ENCODE results near the gene TNNI2. TPM values are rescaled to one million over a fixed set of nuclear protein-coding genes. Genes with fewer than 3 reads are reported as not detected.

TNNI2 gene
- total RNA-seq, 1 donor from 2014 or later: 0.26 TPM

GRCh38 chr11:1851468-1852180 lies 12.8 kb downstream of the TNNI2 start:
- DNase-seq (ENCODE audit: low read depth) (no peak), FAIRE-seq (no peak)
- H3K36me3 ChIP-seq (ENCODE audit: control insufficient read depth, insufficient read depth, low read length): no peaks in the 10 kb centered on the region
- no peak overlapping the region for H3K4me3 ChIP-seq (ENCODE audit: low read depth, low read length)
- TF ChIP-seq CTCF (IDR thresholded peaks at IDR 0.05; ENCODE audit: insufficient read depth, low read length, severe bottlenecking): no peak
- peaks cover 4% of the 10 kb centered on the region for H3K27me3 ChIP-seq (ENCODE audit: control insufficient read depth, insufficient read depth, low read length)

DNA sequence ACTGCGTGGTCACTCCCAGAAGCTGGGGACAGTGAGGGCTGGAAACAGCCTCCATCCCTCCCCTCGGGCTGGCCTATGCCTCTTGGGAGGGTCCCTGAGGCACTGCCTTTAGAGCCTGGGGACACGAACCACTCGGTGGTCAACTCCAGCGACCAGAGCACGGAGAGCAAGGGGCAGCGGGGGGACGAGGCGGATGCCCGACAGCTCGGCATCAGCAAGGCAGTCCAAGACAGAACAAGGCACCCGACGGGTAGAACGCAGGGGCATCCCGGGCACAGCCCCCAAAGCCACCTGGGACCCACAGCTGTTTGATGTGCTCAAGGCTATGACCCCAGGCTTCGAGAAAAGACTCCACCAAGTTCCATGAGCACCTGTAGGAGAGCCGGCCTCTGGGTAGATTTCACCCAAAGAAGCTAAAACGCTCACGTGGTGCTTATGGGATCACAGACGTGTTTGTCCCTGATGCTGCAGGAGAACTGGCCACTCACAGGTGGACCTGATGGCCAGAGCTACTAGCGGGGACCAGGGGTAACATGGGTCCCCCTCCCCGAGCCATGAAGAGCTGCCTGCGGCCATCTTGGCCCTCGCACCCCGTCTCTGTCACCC lies 13.6 kb downstream of the TNNI2 start:
- no peak for TF ChIP-seq CTCF (IDR thresholded peaks at IDR 0.05; ENCODE audit: insufficient read depth, low read length, severe bottlenecking)
- peaks cover 4% of the 10 kb centered on the region for H3K27me3 ChIP-seq (ENCODE audit: control insufficient read depth, insufficient read depth, low read length)
- DNase-seq (ENCODE audit: low read depth) (no peak), FAIRE-seq (no peak)
- H3K4me3 ChIP-seq (ENCODE audit: low read depth, low read length): no peak overlapping the region
- H3K36me3 ChIP-seq (ENCODE audit: control insufficient read depth, insufficient read depth, low read length): no peaks in the 10 kb centered on the region

DNA sequence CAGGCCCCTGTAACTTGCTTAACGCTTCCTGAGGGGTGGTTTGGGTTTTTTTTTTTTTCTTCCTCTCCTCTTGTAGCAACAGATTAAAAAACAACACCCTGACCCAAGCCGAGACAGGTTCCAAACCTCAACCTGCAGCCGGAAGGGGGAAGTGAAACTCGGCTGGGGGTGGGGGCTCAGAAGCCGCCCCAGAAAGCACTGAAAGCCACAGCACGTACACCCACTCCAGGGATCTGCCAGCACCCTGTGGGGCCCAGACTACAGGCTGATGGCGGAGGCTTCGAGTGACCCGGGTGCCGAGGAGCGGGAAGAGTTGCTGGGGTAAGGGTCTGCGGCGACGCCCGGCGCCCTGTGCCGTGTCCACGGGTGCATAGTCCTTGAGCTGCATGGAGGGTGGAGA lies 14.1 kb downstream of the TNNI2 start, which contains the start of gene LSP1:
Gene LSP1, plus strand, starts transcription at position 208 of the 400 bp plus-strand sequence. Its CDS starts 61 bp downstream, at position 269.
- Histone ChIP-seq H3K4me3 (ENCODE audit: low read depth, low read length) (no peak within 1 kb of the TSS), H3K36me3 (ENCODE audit: control insufficient read depth, insufficient read depth, low read length) (no peaks in the 10 kb centered on the region), H3K27me3 (ENCODE audit: control insufficient read depth, insufficient read depth, low read length) (peaks cover 4% of the 10 kb centered on the region)
- DNase-seq (ENCODE audit: low read depth): no peak
- FAIRE-seq: no peak
- no peak for TF ChIP-seq CTCF (IDR thresholded peaks at IDR 0.05; ENCODE audit: insufficient read depth, low read length, severe bottlenecking)

DNA sequence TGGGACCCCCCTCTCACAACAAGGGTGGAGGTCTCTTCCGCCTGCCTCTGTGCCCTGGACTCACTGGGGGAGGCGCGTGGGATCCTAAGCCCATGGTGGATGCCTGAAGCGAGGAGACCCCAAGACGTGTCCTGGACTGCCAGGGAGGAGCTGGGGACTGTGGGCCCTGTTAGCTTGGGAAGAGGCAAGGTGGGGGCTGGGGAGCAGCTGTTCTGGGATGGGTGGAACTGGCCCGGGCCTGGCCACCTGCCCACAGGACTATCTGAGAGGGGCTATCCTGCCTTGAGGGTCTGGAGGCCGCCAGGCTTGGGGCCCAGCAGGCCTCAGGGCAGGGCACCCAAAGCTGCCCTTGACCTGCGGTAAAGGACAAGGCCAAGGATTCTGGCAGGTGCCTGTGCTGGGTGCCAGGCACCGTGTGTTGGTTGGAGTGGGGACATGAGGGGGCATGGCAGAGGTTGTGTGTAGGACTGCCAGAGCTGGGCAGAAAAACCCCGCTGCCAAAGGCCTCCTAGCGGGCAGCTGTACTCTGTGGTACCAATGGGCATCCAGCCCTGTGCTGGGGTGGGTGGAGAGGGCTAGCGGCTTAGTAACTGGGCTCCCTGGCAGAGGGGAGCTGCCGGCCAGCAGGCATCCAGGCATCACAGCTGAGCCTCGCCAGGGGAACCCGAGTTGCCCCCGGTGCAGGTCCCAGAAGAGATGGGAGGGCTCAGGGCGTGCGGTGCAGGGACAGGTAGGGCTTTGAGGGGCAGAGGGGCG lies 14.8 kb downstream of the TNNI2 start:
- FAIRE-seq (no peak), DNase-seq (ENCODE audit: low read depth) (no peak)
- Histone ChIP-seq H3K36me3 (ENCODE audit: control insufficient read depth, insufficient read depth, low read length) (no peaks in the 10 kb centered on the region), H3K27me3 (ENCODE audit: control insufficient read depth, insufficient read depth, low read length) (peaks cover 4% of the 10 kb centered on the region), H3K4me3 (ENCODE audit: low read depth, low read length) (no peak overlapping the region)
- no peak for TF ChIP-seq CTCF (IDR thresholded peaks at IDR 0.05; ENCODE audit: insufficient read depth, low read length, severe bottlenecking)

- H3K4me3 ChIP-seq (ENCODE audit: low read depth, low read length): no peak overlapping the region
Observed at GRCh38 chr11:1854132-1854948, 15.6 kb downstream of the TNNI2 start.

More at GRCh38 chr11:1854132-1854948, 15.6 kb downstream of the TNNI2 start:
- no peak for TF ChIP-seq CTCF (IDR thresholded peaks at IDR 0.05; ENCODE audit: insufficient read depth, low read length, severe bottlenecking)
- Histone ChIP-seq H3K27me3 (ENCODE audit: control insufficient read depth, insufficient read depth, low read length) (peaks cover 4% of the 10 kb centered on the region), H3K36me3 (ENCODE audit: control insufficient read depth, insufficient read depth, low read length) (no peaks in the 10 kb centered on the region)
- FAIRE-seq (no peak), DNase-seq (ENCODE audit: low read depth) (no peak)
